Tibial artery (tissue), 4 donors: ENCODE results near the gene MTHFSD.

ENCODE experiments used
- DNase-seq, 2 donors: peaks; one replicate each; pipeline ENCODE4 v3.0.0-alpha.2; 2019
- H3K27ac ChIP-seq, 2 donors: fragments of 200-600 bp; sonication (generic) in 1 of 2; 1 replicate in 1 of 2; 2 replicates in 1 of 2; pipeline ENCODE4 v1.5.1; 2018 to 2019; ENCODE audit warnings: mild to moderate bottlenecking in 1 of 2
- H3K27me3 ChIP-seq, 2 donors: fragments of 200-600 bp; sonication (generic) in 1 of 2; one replicate each; pipeline versions ENCODE4 v1.5.1 to v1.6.0; 2016 to 2019
- H3K36me3 ChIP-seq, 3 donors: fragments of 200-600 bp; sonication (generic) in 2 of 3; one replicate each; pipeline ENCODE4 v1.5.1; 2016 to 2019; ENCODE audit warnings: mild to moderate bottlenecking in 2 of 3
- H3K4me1 ChIP-seq, 4 donors: fragments of 200-600 bp; sonication (generic) in 2 of 4; 1 replicate in 3 of 4; 2 replicates in 1 of 4; pipeline ENCODE4 v1.5.1; 2016 to 2019
- H3K4me3 ChIP-seq, 2 donors: fragments of 200-600 bp; sonication (generic) in 1 of 2; 1 replicate in 1 of 2; 2 replicates in 1 of 2; pipeline ENCODE4 v1.5.1; 2018 to 2019; ENCODE audit warnings: mild to moderate bottlenecking in 2 of 2
- H3K9me3 ChIP-seq, 3 donors: fragments of 200-600 bp; sonication (generic) in 1 of 3; one replicate each; pipeline ENCODE4 v1.5.1; 2016 to 2019
- intact Hi-C: fragments of 100-400 bp; cut with DNase I; formaldehyde crosslinking; loops from one replicate; pipeline ENCODE4 v1.15.0; 2023; ENCODE audit warnings: low total_unique reads
- TF ChIP-seq, protein P1 (sequence below), 2 experiments: fragments of 200-600 bp in 1 of 2; fragments of 450-650 bp in 1 of 2; IDR thresholded peaks; one replicate each; pipeline ENCODE4 v1.5.1; 2017 to 2019; ENCODE audit warnings: antibody characterized with exemption in 2 of 2, mild to moderate bottlenecking in 1 of 2, moderate library complexity in 1 of 2

MTHFSD gene

GRCh38 chr16:86556576-86556975 is 1.5 kb upstream of the MTHFSD start:
- H3K4me1 ChIP-seq = peaks cover 4 to 27% (median 16%) of the 10 kb centered on the region in 4 donors
- H3K27me3 ChIP-seq = no peaks in the 10 kb centered on the region
- TF ChIP-seq, protein P1, sequence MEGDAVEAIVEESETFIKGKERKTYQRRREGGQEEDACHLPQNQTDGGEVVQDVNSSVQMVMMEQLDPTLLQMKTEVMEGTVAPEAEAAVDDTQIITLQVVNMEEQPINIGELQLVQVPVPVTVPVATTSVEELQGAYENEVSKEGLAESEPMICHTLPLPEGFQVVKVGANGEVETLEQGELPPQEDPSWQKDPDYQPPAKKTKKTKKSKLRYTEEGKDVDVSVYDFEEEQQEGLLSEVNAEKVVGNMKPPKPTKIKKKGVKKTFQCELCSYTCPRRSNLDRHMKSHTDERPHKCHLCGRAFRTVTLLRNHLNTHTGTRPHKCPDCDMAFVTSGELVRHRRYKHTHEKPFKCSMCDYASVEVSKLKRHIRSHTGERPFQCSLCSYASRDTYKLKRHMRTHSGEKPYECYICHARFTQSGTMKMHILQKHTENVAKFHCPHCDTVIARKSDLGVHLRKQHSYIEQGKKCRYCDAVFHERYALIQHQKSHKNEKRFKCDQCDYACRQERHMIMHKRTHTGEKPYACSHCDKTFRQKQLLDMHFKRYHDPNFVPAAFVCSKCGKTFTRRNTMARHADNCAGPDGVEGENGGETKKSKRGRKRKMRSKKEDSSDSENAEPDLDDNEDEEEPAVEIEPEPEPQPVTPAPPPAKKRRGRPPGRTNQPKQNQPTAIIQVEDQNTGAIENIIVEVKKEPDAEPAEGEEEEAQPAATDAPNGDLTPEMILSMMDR (IDR thresholded peaks at IDR 0.05) = no peak
- intact Hi-C loops = no loop called here
- DNase-seq = no peak
- no peaks in the 10 kb centered on the region for H3K9me3 ChIP-seq
- H3K4me3 ChIP-seq = no peak overlapping the region
- H3K27ac ChIP-seq = no peak overlapping the region
- peaks cover 0 to 8% (median 0%) of the 10 kb centered on the region in 3 donors for H3K36me3 ChIP-seq

GRCh38 chr16:86555704-86556075 is 655 bp upstream of the MTHFSD start:
- H3K36me3 ChIP-seq = peaks cover 0 to 17% (median 4%) of the 10 kb centered on the region in 3 donors
- peak overlapping the region; percentile 76 to 83 for H3K4me3 ChIP-seq
- H3K27me3 ChIP-seq = no peaks in the 10 kb centered on the region
- intact Hi-C loops = no loop called here
- TF ChIP-seq, protein P1 (IDR thresholded peaks at IDR 0.05) = no peak
- H3K4me1 ChIP-seq = peaks cover 4 to 27% (median 16%) of the 10 kb centered on the region in 4 donors
- peak overlapping the region; percentile 85 to 88 for H3K27ac ChIP-seq
- DNase-seq = no peak
- no peaks in the 10 kb centered on the region for H3K9me3 ChIP-seq

GRCh38 chr16:86554599-86554916 is 477 bp downstream of the MTHFSD start:
- Histone ChIP-seq H3K9me3 (no peaks in the 10 kb centered on the region), H3K27ac (peak overlapping the region; percentile 85 to 88), H3K36me3 (peaks cover 3 to 28% (median 16%) of the 10 kb centered on the region in 3 donors), H3K4me3 (peak overlapping the region; percentile 76 to 83), H3K27me3 (no peaks in the 10 kb centered on the region), H3K4me1 (peaks cover 4 to 27% (median 16%) of the 10 kb centered on the region in 4 donors)
- TF ChIP-seq, protein P1 (IDR thresholded peaks at IDR 0.05) = no peak
- no peak for DNase-seq
- intact Hi-C loops = no loop called here

DNA sequence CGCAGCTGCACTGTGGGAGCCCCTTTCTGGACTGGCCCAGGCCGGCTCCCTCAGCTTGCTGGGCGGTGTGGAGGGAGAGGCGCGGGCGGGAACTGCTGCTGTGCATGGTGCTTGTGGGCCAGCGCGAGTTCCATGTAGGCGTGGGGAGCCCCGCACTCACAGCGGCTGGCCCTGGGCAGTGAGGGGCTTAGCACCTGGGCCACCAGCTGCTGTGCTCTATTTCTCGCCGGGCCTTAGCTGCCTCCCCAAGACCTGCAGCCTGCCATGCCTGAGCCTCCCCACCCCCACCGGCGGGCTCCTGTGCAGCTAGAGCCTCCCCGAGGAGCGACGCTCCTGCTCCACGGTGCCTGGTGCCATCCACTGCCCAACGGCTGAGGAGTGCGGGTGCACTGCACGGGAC is 1.7 kb downstream of the MTHFSD start:
- TF ChIP-seq, protein P1 (IDR thresholded peaks at IDR 0.05) = no peak
- DNase-seq = peak in 1 of 2 donors; percentile 58
- intact Hi-C loops = no loop called here

DNA sequence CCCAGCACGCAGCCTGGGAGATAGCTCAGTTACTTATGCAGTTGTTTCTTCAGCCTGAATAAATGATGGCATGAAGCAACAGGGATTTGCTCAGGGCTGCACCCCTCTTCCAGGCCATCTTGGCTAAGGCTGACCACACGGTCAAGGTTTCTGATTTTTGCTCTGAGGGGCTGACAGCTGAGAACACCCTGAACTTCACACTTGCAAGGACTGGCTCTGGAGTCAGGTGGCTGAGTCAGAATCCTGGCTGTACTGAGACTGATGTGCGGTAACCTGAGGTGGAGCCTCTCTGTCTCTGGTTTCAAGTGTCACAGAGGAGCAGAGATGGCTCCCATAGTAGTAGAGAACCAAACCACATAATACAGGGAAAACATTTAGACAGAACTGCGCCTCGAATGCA is 4.8 kb downstream of the MTHFSD start:
- H3K27ac ChIP-seq = no peak overlapping the region
- H3K9me3 ChIP-seq = no peaks in the 10 kb centered on the region
- intact Hi-C loops = no loop called here
- TF ChIP-seq, protein P1 (IDR thresholded peaks at IDR 0.05) = no peak
- no peak overlapping the region for H3K4me3 ChIP-seq
- DNase-seq = no peak
- peaks cover 0 to 21% (median 11%) of the 10 kb centered on the region in 4 donors for H3K4me1 ChIP-seq
- peaks cover 23 to 63% (median 46%) of the 10 kb centered on the region in 3 donors for H3K36me3 ChIP-seq
- no peaks in the 10 kb centered on the region for H3K27me3 ChIP-seq

More for the DNA sequence above, 1.7 kb downstream of the MTHFSD start:
- Histone ChIP-seq H3K9me3 (no peaks in the 10 kb centered on the region), H3K4me3 (no peak overlapping the region), H3K36me3 (peaks cover 7 to 34% (median 26%) of the 10 kb centered on the region in 3 donors), H3K27ac (no peak overlapping the region), H3K27me3 (no peaks in the 10 kb centered on the region), H3K4me1 (peaks cover 4 to 24% (median 16%) of the 10 kb centered on the region in 4 donors)

GRCh38 chr16:86549893-86550190 is 5.2 kb downstream of the MTHFSD start:
- Histone ChIP-seq H3K36me3 (peaks cover 25 to 68% (median 51%) of the 10 kb centered on the region in 3 donors), H3K27ac (no peak overlapping the region), H3K27me3 (no peaks in the 10 kb centered on the region), H3K4me1 (peaks cover 0 to 22% (median 10%) of the 10 kb centered on the region in 4 donors), H3K9me3 (no peaks in the 10 kb centered on the region), H3K4me3 (no peak overlapping the region)
- DNase-seq = no peak
- intact Hi-C loops = no loop called here
- TF ChIP-seq, protein P1 (IDR thresholded peaks at IDR 0.05) = no peak
